Endothelial cell of umbilical vein (primary cell): Measurements from ENCODE around the gene PTDSS2. TPM values are rescaled to one million over a fixed set of nuclear protein-coding genes. Genes with fewer than 3 reads are reported as not detected.

Source experiments
- BruUV-seq: library from RNA; stranded (reverse); fragments of 400-500 nt; replicated peaks from 2 replicates; lab custom pipeline; 2021; lab: Mats Ljungman, UMichigan
- CTCF ChIA-PET: fragments of 300-600, 350-600 bp; sonication (Branson Sonifier 250); formaldehyde crosslinking; loops from one replicate; lab custom pipeline; 2021; ENCODE audit warnings: antibody characterized with exemption, inconsistent platforms; lab: Charles Lee
- POLR2A ChIA-PET: fragments of 300-600, 350-600 bp; sonication (Branson Sonifier 250); formaldehyde crosslinking; loops from one replicate; lab custom pipeline; 2021; ENCODE audit warnings: antibody characterized with exemption, inconsistent platforms; lab: Charles Lee
- DNase-seq: peaks from one replicate; pipeline ENCODE4 v3.0.0-alpha.2; 2011; ENCODE audit warnings: low read depth, low spot score
- FAIRE-seq: peaks from 2 replicates; lab custom pipeline; 2011; peaks lifted over from hg19 to GRCh38; lab: Jason Lieb, UNC
- H2AFZ ChIP-seq: 2 replicates; pipeline ENCODE4 v1.6.0; 2012; ENCODE audit warnings: low read depth, low read length, control low read depth, inconsistent platforms
- H3K27ac ChIP-seq: 2 replicates; pipeline ENCODE4 v1.5.1; 2011; ENCODE audit warnings: low read depth, mild to moderate bottlenecking, control low read depth, low read length, moderate library complexity; ENCODE audit not compliant: insufficient read depth
- H3K27me3 ChIP-seq, 2 experiments: 2 replicates each; pipeline versions ENCODE4 v1.6.0 to v1.6.1; 2011; ENCODE audit warnings: low read length in 2 of 2, mixed read lengths in 1 of 2; ENCODE audit not compliant: control insufficient read depth in 2 of 2, insufficient read depth in 2 of 2
- H3K36me3 ChIP-seq, 2 experiments: 2 replicates in 1 of 2; 3 replicates in 1 of 2; pipeline ENCODE4 v1.5.1; 2011; ENCODE audit warnings: low read length in 2 of 2, mild to moderate bottlenecking in 1 of 2, moderate library complexity in 1 of 2; ENCODE audit not compliant: control insufficient read depth in 2 of 2, insufficient read depth in 2 of 2; ENCODE audit errors: extremely low read depth in 1 of 2
- H3K4me1 ChIP-seq: 3 replicates; pipeline ENCODE4 v1.5.1; 2011; ENCODE audit warnings: mild to moderate bottlenecking, low read length; ENCODE audit not compliant: control insufficient read depth, insufficient read depth; ENCODE audit errors: extremely low read depth
- H3K4me2 ChIP-seq: 2 replicates; pipeline ENCODE4 v1.6.1; 2011; ENCODE audit warnings: low read length, control low read depth, mixed read lengths; ENCODE audit not compliant: insufficient read depth
- H3K4me3 ChIP-seq, 3 experiments: fragments of 200-600 bp in 1 of 3; sonication (generic), shearing (Covaris generic) in 1 of 3; replicated peaks in 1 of 3; 2 replicates each; pipeline ENCODE4 v1.5.1; 2011 to 2016; ENCODE audit warnings: control low read depth in 3 of 3, low read length in 3 of 3, mild to moderate bottlenecking in 2 of 3, inconsistent platforms in 1 of 3, low read depth in 1 of 3, moderate library complexity in 1 of 3; ENCODE audit not compliant: insufficient read depth in 1 of 3
- H3K79me2 ChIP-seq: 2 replicates; pipeline ENCODE4 v1.6.0; 2012; ENCODE audit warnings: low read length, inconsistent platforms; ENCODE audit not compliant: control insufficient read depth, insufficient read depth
- H3K9ac ChIP-seq: replicated peaks from 2 replicates; pipeline ENCODE3; 2011; ENCODE audit warnings: low read length, control low read depth; ENCODE audit not compliant: insufficient read depth; ENCODE audit errors: extremely low read depth
- H3K9me1 ChIP-seq: replicated peaks from 3 replicates; pipeline ENCODE4 v1.6.0; 2011; ENCODE audit warnings: mild to moderate bottlenecking, low read length; ENCODE audit not compliant: control insufficient read depth, insufficient read depth; ENCODE audit errors: extremely low read depth
- H3K9me3 ChIP-seq: replicated peaks from 2 replicates; pipeline ENCODE4 v1.5.1; 2012; ENCODE audit warnings: low read length, inconsistent platforms; ENCODE audit not compliant: control insufficient read depth, insufficient read depth
- H4K20me1 ChIP-seq: replicated peaks from 2 replicates; pipeline ENCODE3; 2011; ENCODE audit warnings: mild to moderate bottlenecking, low read length; ENCODE audit not compliant: control insufficient read depth, insufficient read depth; ENCODE audit errors: extremely low read depth
- FOS ChIP-seq: IDR thresholded peaks from 2 replicates; pipeline ENCODE4 v1.6.1; 2011; ENCODE audit warnings: mild to moderate bottlenecking, low read length, moderate library complexity, borderline replicate concordance; ENCODE audit not compliant: insufficient read depth
- POLR2AphosphoS5 ChIP-seq: IDR thresholded peaks from 2 replicates; pipeline ENCODE4 v1.6.1; 2012; ENCODE audit warnings: low read depth, mild to moderate bottlenecking, control low read depth, low read length, moderate library complexity; ENCODE audit not compliant: insufficient read depth
- dilution Hi-C: fragments of 300-500 bp; cut with MboI; formaldehyde crosslinking; loops from one replicate; pipeline ENCODE4 v1.15.0; 2019; ENCODE audit warnings: low sequenced_read_pairs; ENCODE audit not compliant: extremely low pct_ligation_motif_present
- intact Hi-C: fragments of 100-400 bp; cut with micrococcal nuclease; formaldehyde crosslinking; loops from one replicate; pipeline ENCODE4 v1.10.0; 2022
- polyA plus RNA-seq, 4 experiments: library from polyadenylated mRNA; depleted of rRNA in 3 of 4; stranded (reverse) in 3 of 4; unstranded in 1 of 4; fragments of >200 nt; gene quantifications; 2 replicates each; pipeline versions ENCODE4 v1.2.1 to v1.2.3, GENCODE V29; 2011 to 2012; ENCODE audit warnings: missing spikeins in 1 of 4
- total RNA-seq: library from RNA; stranded (reverse); gene quantifications from 2 replicates; pipeline ENCODE4 v1.2.3, GENCODE V29; 2021
- TF ChIP-seq, protein P1 (sequence below): IDR thresholded peaks from 2 replicates; pipeline ENCODE4 v1.6.1; 2011; ENCODE audit not compliant: insufficient read depth, insufficient read length

The PTDSS2 gene
- total and polyA plus RNA-seq, 2 donors (not counting 3 experiments of a cell fraction or from before 2014, with no cell fraction given), result 41.4 to 46.8 TPM

DNA sequence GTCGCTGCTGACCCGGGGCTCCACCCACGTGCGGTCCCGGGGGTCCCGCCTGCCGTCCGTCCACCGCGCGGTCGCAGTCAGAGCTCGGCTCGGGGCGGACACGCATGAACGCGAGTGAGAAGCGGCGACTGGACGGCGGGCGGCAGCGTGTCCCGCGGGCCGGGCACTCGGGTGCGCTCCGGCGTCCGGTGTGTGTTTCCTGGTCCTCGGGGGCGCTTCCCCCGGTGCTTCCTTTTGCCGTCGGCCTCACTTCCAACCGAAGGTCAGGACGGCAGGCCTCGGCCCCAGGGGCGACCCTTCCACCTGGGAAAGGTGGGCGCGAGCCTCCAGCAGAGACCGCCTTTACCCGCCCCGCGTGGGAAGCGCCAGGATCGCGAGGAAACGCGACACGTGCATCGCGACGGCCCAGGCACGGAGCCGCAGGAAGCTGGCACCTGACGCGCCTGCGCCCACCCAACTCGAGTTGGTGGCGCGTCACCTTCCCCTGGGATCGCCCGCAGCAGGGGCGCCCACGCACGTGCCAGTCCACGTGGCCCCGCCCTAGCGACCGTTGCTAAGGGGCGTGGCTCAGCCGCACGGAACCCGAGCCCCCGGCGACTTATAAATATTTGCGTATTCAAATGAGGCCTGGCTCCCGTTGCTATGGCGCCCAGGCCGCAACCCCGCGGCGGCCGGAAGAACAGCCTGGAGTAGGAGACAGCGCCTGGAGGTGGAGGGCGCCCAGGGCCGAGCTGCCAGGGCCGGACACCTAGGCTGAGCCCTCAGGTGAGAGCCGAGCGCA is 87.0 kb downstream of the PTDSS2 start, which contains the start of gene LRRC56:
TSS of gene LRRC56 (plus strand) at position 687 of the 781 bp plus-strand sequence. CDS start 3,158 bp downstream, outside the sequence.
- no TSS peak for BruUV-seq
- Histone ChIP-seq H3K4me3 (peak within 1 kb of the TSS in 1 of 3 experiments; percentile 26), H3K4me1 (peaks cover 7% of the 10 kb centered on the region), H3K79me2 (peaks cover 16% of the 10 kb centered on the region), H3K27me3 (no peaks in the 10 kb centered on the region), H3K27ac (no peak within 1 kb of the TSS), H2AFZ (peak within 1 kb of the TSS; percentile 52), H4K20me1 (no peaks in the 10 kb centered on the region), H3K9ac (no peak within 1 kb of the TSS), H3K9me1 (no peaks in the 10 kb centered on the region), H3K36me3 (peaks cover 4 to 10% of the 10 kb centered on the region in 2 experiments), H3K9me3 (no peaks in the 10 kb centered on the region), H3K4me2 (peak within 1 kb of the TSS; percentile 18)
- peak; percentile 74 for FAIRE-seq
- TF ChIP-seq POLR2AphosphoS5 (peak; percentile 15), FOS (no peak)
- TF ChIP-seq, protein P1, sequence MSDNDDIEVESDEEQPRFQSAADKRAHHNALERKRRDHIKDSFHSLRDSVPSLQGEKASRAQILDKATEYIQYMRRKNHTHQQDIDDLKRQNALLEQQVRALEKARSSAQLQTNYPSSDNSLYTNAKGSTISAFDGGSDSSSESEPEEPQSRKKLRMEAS, result peak; percentile 90
- ChIA-PET CTCF (interaction anchor here (1.6 to 2.1 kb wide), 2 partner anchors 18 to 189 kb away, joined by 3 to 11 read pairs; no protein-coding TSS in a partner anchor), POLR2A (interaction anchor here (0.6 kb wide), 1 partner anchor 189 kb away, joined by 3 read pairs; no protein-coding TSS in a partner anchor)
- dilution Hi-C loops, result no loop called here
- intact Hi-C loops, result loop anchor here (2.0 to 5.0 kb wide), 2 partner anchors 24 to 160 kb away; partner anchors contain the start of genes DEAF1, LMNTD2, RASSF7 and TMEM80
- peak; percentile 54 for DNase-seq
